ENCODE results near the gene SERPINB1.
A peak's percentile ranks its signal among the peaks of the same experiment; 100 is the strongest.
"Not testable (repeated sequence)": the region's sequence is repeated elsewhere in the genome, so short reads cannot be mapped to it uniquely, and the experiment has no call there.

Gene SERPINB1

GRCh38 chr6:2865694-2866151, 24.1 kb upstream of the SERPINB1 start:
- no peak for DNase-seq

GRCh38 chr6:2865270-2865669, 23.6 kb upstream of the SERPINB1 start:
- DNase-seq, result no peak

GRCh38 chr6:2863901-2864300, 22.2 kb upstream of the SERPINB1 start:
- no peak for DNase-seq

- peak; percentile 65 for DNase-seq
Observed at GRCh38 chr6:2862712-2863181, 21.1 kb upstream of the SERPINB1 start.

GRCh38 chr6:2861822-2862164, 20.1 kb upstream of the SERPINB1 start:
- DNase-seq, result no peak

- peak; percentile 64 for DNase-seq
Observed at GRCh38 chr6:2861060-2861821, 19.6 kb upstream of the SERPINB1 start.

GRCh38 chr6:2860706-2861059, 19.0 kb upstream of the SERPINB1 start:
- not testable (repeated sequence) for DNase-seq

GRCh38 chr6:2859798-2860705, 18.4 kb upstream of the SERPINB1 start:
- DNase-seq, result not testable (repeated sequence)

- peak; percentile 83 for DNase-seq
Observed at GRCh38 chr6:2859185-2859700, 17.6 kb upstream of the SERPINB1 start.

- DNase-seq, result peak; percentile 90
Observed at GRCh38 chr6:2857580-2858337, 16.1 kb upstream of the SERPINB1 start.

GRCh38 chr6:2857185-2857579, 15.5 kb upstream of the SERPINB1 start:
- DNase-seq, result no peak

GRCh38 chr6:2855061-2855519, 13.4 kb upstream of the SERPINB1 start:
- DNase-seq, result no peak

- no peak for DNase-seq
Observed at GRCh38 chr6:2854396-2854982, 12.8 kb upstream of the SERPINB1 start.

GRCh38 chr6:2853769-2854395, 12.2 kb upstream of the SERPINB1 start:
- peak; percentile 89 for DNase-seq

GRCh38 chr6:2853378-2853768, 11.7 kb upstream of the SERPINB1 start:
- DNase-seq, result not testable (repeated sequence)

- no peak for DNase-seq
Observed at GRCh38 chr6:2852921-2853322, 11.3 kb upstream of the SERPINB1 start.

GRCh38 chr6:2852514-2852855, 10.8 kb upstream of the SERPINB1 start:
- DNase-seq, result no peak

- no peak for DNase-seq
Observed at GRCh38 chr6:2851727-2852513, 10.3 kb upstream of the SERPINB1 start.

- no peak for DNase-seq
Observed at GRCh38 chr6:2850538-2851113, 9.0 kb upstream of the SERPINB1 start.

GRCh38 chr6:2848851-2849250, 7.2 kb upstream of the SERPINB1 start:
- DNase-seq, result peak; percentile 68

- no peak for DNase-seq
Observed at GRCh38 chr6:2845880-2846208, 4.2 kb upstream of the SERPINB1 start.
